ENCODE data around the gene EVX2. TPM values are rescaled to one million over a fixed set of nuclear protein-coding genes. Genes with fewer than 3 reads are reported as not detected.

The EVX2 gene
- total RNA-seq, 4 donors from 2014 or later = 0.08 TPM; not detected in 3

GRCh38 chr2:176130147-176130956, 46.6 kb upstream of the EVX2 start:
- H3K27ac ChIP-seq = peak overlapping the region in 3 of 4 donors; percentile 68 to 84 (median 77)
- ATAC-seq = peak; percentile 52
- TF ChIP-seq POLR2AphosphoS5 (IDR thresholded peaks at IDR 0.05) = no peak
- TF ChIP-seq EP300 (IDR thresholded peaks at IDR 0.05) = no peak
- peak in 1 of 2 donors; percentile 5 for TF ChIP-seq POLR2A (IDR thresholded peaks at IDR 0.05)
- TF ChIP-seq CTCF (IDR thresholded peaks at IDR 0.05) = no peak
- 9 to 12% methylated on average over 6 to 9 of the region's 100 CpGs for WGBS, 2 donors (ENCODE audit: low coverage in 1 of 2)
- peak overlapping the region; percentile 26 to 57 for H3K4me3 ChIP-seq
- H3K27me3 ChIP-seq = peaks cover 100% of the 10 kb centered on the region
- no peaks in the 10 kb centered on the region for H3K36me3 ChIP-seq
- peaks cover 0 to 45% (median 9%) of the 10 kb centered on the region in 3 donors for H3K4me1 ChIP-seq
- no peaks in the 10 kb centered on the region for H3K9me3 ChIP-seq

GRCh38 chr2:176129813-176130146, 46.0 kb upstream of the EVX2 start:
- ATAC-seq = no peak

GRCh38 chr2:176128982-176129796, 45.4 kb upstream of the EVX2 start, which contains the start of gene HOXD8:
TSS of gene HOXD8 (plus strand) at chr2:176129705. CDS start at chr2:176130367, 662 bp downstream.
- peak within 1 kb of the TSS; percentile 26 to 57 for H3K4me3 ChIP-seq
- 5% methylated on average over 8 of the region's 64 CpGs; no CpG with 5 or more reads in 1 of the 2 donors for WGBS, 2 donors (ENCODE audit: low coverage in 1 of 2)
- H3K4me1 ChIP-seq = peaks cover 0 to 45% (median 9%) of the 10 kb centered on the region in 3 donors
- no peaks in the 10 kb centered on the region for H3K36me3 ChIP-seq
- H3K27me3 ChIP-seq = peaks cover 100% of the 10 kb centered on the region
- peak within 1 kb of the TSS in 3 of 4 donors; percentile 68 to 84 (median 77) for H3K27ac ChIP-seq
- no peaks in the 10 kb centered on the region for H3K9me3 ChIP-seq
- TF ChIP-seq POLR2AphosphoS5 (IDR thresholded peaks at IDR 0.05) (no peak), CTCF (IDR thresholded peaks at IDR 0.05) (no peak), POLR2A (IDR thresholded peaks at IDR 0.05) (no peak), EP300 (IDR thresholded peaks at IDR 0.05) (no peak)
- peak; percentile 37 for ATAC-seq

More at GRCh38 chr2:176129813-176130146, 46.0 kb upstream of the EVX2 start:
- H3K27me3 ChIP-seq = peaks cover 100% of the 10 kb centered on the region
- H3K27ac ChIP-seq = peak overlapping the region in 3 of 4 donors; percentile 68 to 84 (median 77)
- H3K4me3 ChIP-seq = peak overlapping the region; percentile 13 to 57
- TF ChIP-seq CTCF (IDR thresholded peaks at IDR 0.05) = no peak
- no peak for TF ChIP-seq POLR2AphosphoS5 (IDR thresholded peaks at IDR 0.05)
- TF ChIP-seq EP300 (IDR thresholded peaks at IDR 0.05) = no peak
- no peak for TF ChIP-seq POLR2A (IDR thresholded peaks at IDR 0.05)
- H3K9me3 ChIP-seq = no peaks in the 10 kb centered on the region
- peaks cover 0 to 45% (median 9%) of the 10 kb centered on the region in 3 donors for H3K4me1 ChIP-seq
- no CpG with 5 or more reads among the region's 43 CpGs for WGBS, 2 donors (ENCODE audit: low coverage in 1 of 2)
- no peaks in the 10 kb centered on the region for H3K36me3 ChIP-seq

- peak overlapping the region in 3 of 4 donors; percentile 18 to 84 (median 77) for H3K27ac ChIP-seq
- WGBS, 2 donors (ENCODE audit: low coverage in 1 of 2) = 17 to 19% methylated on average over 14 to 17 of the region's 49 CpGs
- H3K36me3 ChIP-seq = no peaks in the 10 kb centered on the region
- TF ChIP-seq CTCF (IDR thresholded peaks at IDR 0.05) (no peak), POLR2AphosphoS5 (IDR thresholded peaks at IDR 0.05) (no peak), EP300 (IDR thresholded peaks at IDR 0.05) (no peak), POLR2A (IDR thresholded peaks at IDR 0.05) (no peak)
- H3K9me3 ChIP-seq = no peaks in the 10 kb centered on the region
- peaks cover 0 to 51% (median 9%) of the 10 kb centered on the region in 3 donors for H3K4me1 ChIP-seq
- ATAC-seq = no peak
- H3K4me3 ChIP-seq = peak overlapping the region in 1 of 2 donors; percentile 57
- H3K27me3 ChIP-seq = peaks cover 100% of the 10 kb centered on the region
Observed at GRCh38 chr2:176128172-176128981, 44.6 kb upstream of the EVX2 start.
